CD4-positive, alpha-beta T cell (primary cell): ENCODE results near the gene PNLIPRP2. TPM values are rescaled to one million over a fixed set of nuclear protein-coding genes. Genes with fewer than 3 reads are reported as not detected.

Experiments
- ATAC-seq: fragments of 200-7000 bp; cut with Tn5 transposase; one replicate; pipeline ENCODE4 v1.10.0; 2022; ENCODE audit warnings: mild to moderate bottlenecking; ENCODE audit not compliant: poor library complexity
- CTCF ChIA-PET: fragments of 350-600 bp; sonication (Branson Sonifier 250); formaldehyde crosslinking; loops from one replicate; lab custom pipeline; 2021; ENCODE audit warnings: antibody characterized with exemption, inconsistent platforms; lab: Charles Lee
- POLR2A ChIA-PET: fragments of 350-600 bp; sonication (Branson Sonifier 250); formaldehyde crosslinking; loops from one replicate; lab custom pipeline; 2021; ENCODE audit warnings: antibody characterized with exemption, inconsistent platforms; lab: Charles Lee
- DNase-seq, 14 experiments: peaks; one replicate each; pipeline ENCODE4 v3.0.0-alpha.2; 2013 to 2020; ENCODE audit warnings: mixed read lengths in 2 of 14
- H3K27ac ChIP-seq, 2 donors: one replicate each; pipeline versions ENCODE4 v1.5.1 to v1.7.0; 2013; ENCODE audit warnings: low read length in 2 of 2, low read depth in 1 of 2, mild to moderate bottlenecking in 1 of 2
- H3K27me3 ChIP-seq, 2 experiments: 1 replicate in 1 of 2; 2 replicates in 1 of 2; pipeline versions ENCODE4 v1.6.1 to v1.7.0; 2013; ENCODE audit warnings: low read length in 2 of 2, control low read depth in 1 of 2, mild to moderate bottlenecking in 1 of 2, moderate library complexity in 1 of 2; ENCODE audit not compliant: insufficient read depth in 2 of 2, control insufficient read depth in 1 of 2
- H3K36me3 ChIP-seq: one replicate; pipeline ENCODE4 v1.6.1; 2013; ENCODE audit warnings: low read length, control low read depth; ENCODE audit not compliant: insufficient read depth
- H3K4me1 ChIP-seq: one replicate; pipeline ENCODE4 v1.6.1; 2013; ENCODE audit warnings: low read length, control low read depth; ENCODE audit not compliant: insufficient read depth
- H3K4me3 ChIP-seq: one replicate; pipeline ENCODE4 v1.5.1; 2013; ENCODE audit warnings: mild to moderate bottlenecking, low read length, moderate library complexity
- H3K9me3 ChIP-seq, 2 experiments: 1 replicate in 1 of 2; 2 replicates in 1 of 2; pipeline versions ENCODE4 v1.6.1 to v1.7.0; 2013; ENCODE audit warnings: low read length in 2 of 2, mild to moderate bottlenecking in 2 of 2, control low read depth in 1 of 2, moderate library complexity in 1 of 2; ENCODE audit not compliant: control insufficient read depth in 1 of 2, insufficient read depth in 1 of 2
- H3K27ac Mint-ChIP-seq: one replicate; pipeline ENCODE4 v1.8.0; 2020; ENCODE audit warnings: mixed read lengths
- H3K27me3 Mint-ChIP-seq: one replicate; pipeline ENCODE4 v1.8.0; 2021; ENCODE audit warnings: mixed read lengths
- H3K36me3 Mint-ChIP-seq: one replicate; pipeline ENCODE4 v1.8.0; 2021; ENCODE audit warnings: low read depth, mixed read lengths
- H3K4me1 Mint-ChIP-seq: one replicate; pipeline ENCODE4 v1.8.0; 2021; ENCODE audit warnings: low read depth, mixed read lengths
- H3K4me3 Mint-ChIP-seq: one replicate; pipeline ENCODE4 v1.8.0; 2020; ENCODE audit warnings: mild to moderate bottlenecking, mixed read lengths
- H3K9me3 Mint-ChIP-seq: one replicate; pipeline ENCODE4 v1.8.0; 2020; ENCODE audit warnings: mixed read lengths
- CTCF ChIP-seq: fragments of 200-600 bp; IDR thresholded peaks from one replicate; pipeline ENCODE4 v1.8.0; 2022; ENCODE audit warnings: antibody characterized with exemption, mild to moderate bottlenecking
- intact Hi-C, 2 experiments: fragments of 100-400 bp; cut with DNase I in 1 of 2; cut with micrococcal nuclease in 1 of 2; formaldehyde crosslinking; loops; one replicate each; pipeline versions ENCODE4 v1.15.1 to v1.9.0; 2023 to 2025; cut with DNase I, micrococcal nuclease
- polyA plus RNA-seq, 2 donors: library from polyadenylated mRNA; unstranded; fragments of 120-200 nt; gene quantifications; one replicate each; pipeline ENCODE4 v1.2.1, GENCODE V29; 2013
- total RNA-seq, 174 experiments: library from RNA in 2 of 174; stranded (reverse) in 2 of 174; gene quantifications; one replicate each; pipeline ENCODE4 v1.2.3 and lab custom pipeline; 2021 to 2026

The PNLIPRP2 gene
- total RNA-seq (not detected), total RNA-seq (lab: John Stamatoyannopoulos, UW) (0 to 0.11 (median 0) reads per million in 172 experiments)
- not detected for polyA plus RNA-seq (2013, experiment 1 of 2)
- not detected for polyA plus RNA-seq (2013, experiment 2 of 2)

DNA sequence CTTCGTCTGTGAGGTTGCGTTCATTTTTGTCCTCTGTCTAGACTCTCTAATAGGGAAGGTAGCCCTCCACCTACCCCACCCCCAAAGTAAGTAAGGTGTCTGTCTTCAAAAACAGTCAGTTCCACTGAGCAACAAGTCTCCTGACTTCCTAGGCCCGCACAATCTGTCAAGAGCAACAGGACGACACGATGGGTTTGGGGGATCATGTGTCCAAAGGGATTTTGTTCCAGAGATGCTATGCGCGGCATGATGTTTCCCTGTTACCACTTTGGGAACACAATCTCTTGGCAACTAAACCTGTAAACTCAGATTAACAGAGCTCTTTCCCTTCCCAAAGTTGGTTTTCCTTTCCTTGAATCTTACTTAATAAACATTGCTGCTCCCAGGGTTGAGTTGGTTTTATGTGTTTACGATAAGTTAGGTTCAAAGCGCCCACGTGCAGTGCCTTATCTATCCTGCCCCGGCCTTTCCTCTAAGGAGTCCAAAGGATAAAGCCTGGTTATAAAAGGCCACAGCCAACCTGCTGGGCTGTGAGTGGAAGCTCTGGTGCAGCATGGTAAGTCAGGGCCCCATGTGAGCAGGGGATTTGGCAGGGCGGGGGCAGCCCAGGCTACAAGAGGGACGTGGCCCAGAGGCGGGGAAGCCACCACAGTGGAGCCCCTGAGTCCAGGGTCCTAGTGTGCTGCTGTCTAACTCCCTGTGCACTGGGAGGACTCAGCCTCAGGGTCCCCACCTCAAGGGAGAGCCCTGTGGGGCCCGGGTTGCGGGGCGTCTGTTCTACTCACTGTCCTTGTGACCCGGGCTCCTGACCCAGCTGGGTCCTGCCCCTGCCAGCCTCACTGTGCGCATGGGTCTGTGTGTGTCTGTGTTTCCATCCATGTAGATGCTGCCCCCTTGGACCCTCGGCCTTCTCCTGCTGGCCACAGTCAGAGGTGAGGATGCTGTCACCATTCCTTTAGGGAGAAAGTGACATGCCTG is at the start of gene PNLIPRP2:
TSS of gene PNLIPRP2 (plus strand) at position 531 of the 978 bp plus-strand sequence.
- ATAC-seq = no peak
- peaks cover 0 to 3% of the 10 kb centered on the region in 2 experiments for H3K27me3 ChIP-seq
- H3K9me3 ChIP-seq = no peaks in the 10 kb centered on the region
- Mint-ChIP-seq H3K9me3 (no peaks in the 10 kb centered on the region), H3K27ac (no peak within 1 kb of the TSS), H3K4me3 (no peak within 1 kb of the TSS), H3K27me3 (peaks cover 51% of the 10 kb centered on the region), H3K36me3 (no peaks in the 10 kb centered on the region), H3K4me1 (no peaks in the 10 kb centered on the region)
- intact Hi-C loops = loop anchor here in 1 of 2 experiments (10.0 kb wide), 1 partner anchor 1536 kb away; no protein-coding TSS in a partner anchor
- no peaks in the 10 kb centered on the region for H3K36me3 ChIP-seq
- TF ChIP-seq CTCF = no peak
- CTCF ChIA-PET = no interaction called here
- H3K4me3 ChIP-seq = no peak within 1 kb of the TSS
- POLR2A ChIA-PET = no interaction called here
- no peak within 1 kb of the TSS for H3K27ac ChIP-seq
- no peak for DNase-seq
- H3K4me1 ChIP-seq = no peaks in the 10 kb centered on the region

DNA sequence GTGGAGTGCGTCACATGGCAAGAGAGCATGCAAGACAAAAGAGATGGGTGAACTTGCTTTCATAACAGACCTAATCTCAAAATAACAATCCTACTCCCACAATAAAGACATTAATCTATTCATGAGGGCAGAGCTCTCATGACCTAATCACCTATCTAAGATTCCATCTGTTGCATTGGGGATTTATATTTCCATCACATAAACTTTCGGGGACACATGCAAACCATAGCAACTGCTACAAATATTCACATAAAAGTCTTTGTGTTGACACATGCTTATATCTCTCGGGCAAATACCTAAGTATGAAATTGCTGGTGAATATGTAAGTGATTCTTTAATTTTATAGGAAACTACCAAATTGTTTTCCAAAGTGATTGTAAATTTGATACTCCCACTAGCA is 46.0 kb upstream of the PNLIPRP2 start:
- no peak overlapping the region for H3K27ac Mint-ChIP-seq
- CTCF ChIA-PET = no interaction called here
- no peak for TF ChIP-seq CTCF
- H3K4me1 Mint-ChIP-seq = no peaks in the 10 kb centered on the region
- POLR2A ChIA-PET = no interaction called here
- H3K4me3 ChIP-seq = no peak overlapping the region
- no peaks in the 10 kb centered on the region for H3K36me3 Mint-ChIP-seq
- peaks cover 2% of the 10 kb centered on the region for H3K9me3 Mint-ChIP-seq
- H3K27me3 Mint-ChIP-seq = peaks cover 5% of the 10 kb centered on the region
- no peaks in the 10 kb centered on the region for H3K27me3 ChIP-seq
- H3K27ac ChIP-seq = no peak overlapping the region
- no peak for DNase-seq
- H3K9me3 ChIP-seq = no peaks in the 10 kb centered on the region
- intact Hi-C loops = no loop called here
- no peaks in the 10 kb centered on the region for H3K4me1 ChIP-seq
- no peaks in the 10 kb centered on the region for H3K36me3 ChIP-seq
- no peak overlapping the region for H3K4me3 Mint-ChIP-seq
- no peak for ATAC-seq

DNA sequence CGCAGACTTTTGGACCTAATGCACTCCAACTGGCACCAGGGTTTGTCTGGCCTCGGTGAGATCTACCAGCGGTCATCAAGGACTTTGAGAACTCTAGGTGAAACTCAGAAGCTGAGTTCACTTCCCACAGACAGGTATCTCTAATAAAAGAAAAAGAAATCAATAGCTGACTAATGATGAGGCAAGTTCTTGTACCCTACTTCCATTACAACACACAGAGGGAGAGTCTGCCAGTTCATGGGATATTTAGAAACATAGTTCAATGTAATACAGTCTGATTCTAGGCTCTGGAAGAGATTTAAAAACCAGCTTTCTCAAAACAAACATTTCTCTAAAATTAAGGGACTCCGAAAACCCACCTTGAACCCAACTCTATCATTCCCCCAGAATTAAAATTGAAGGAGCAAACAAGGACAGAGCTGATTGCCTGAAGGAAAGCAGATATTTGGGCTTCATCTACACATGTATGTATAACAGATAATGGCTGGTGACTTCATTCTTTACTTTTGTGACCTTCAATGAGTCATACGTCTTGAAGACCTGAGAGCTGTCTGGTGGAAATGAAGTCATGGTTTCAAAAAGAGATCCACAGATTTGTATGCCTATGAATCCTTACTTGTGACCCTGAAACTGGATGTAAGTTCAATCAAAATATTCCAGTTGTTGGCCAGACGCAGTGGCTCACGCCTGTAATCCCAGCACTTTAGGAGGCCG is 32.7 kb upstream of the PNLIPRP2 start:
- H3K4me3 Mint-ChIP-seq = no peak overlapping the region
- no peaks in the 10 kb centered on the region for H3K36me3 Mint-ChIP-seq
- DNase-seq (no peak), ATAC-seq (no peak)
- Histone ChIP-seq H3K36me3 (no peaks in the 10 kb centered on the region), H3K9me3 (peaks cover 0 to 5% of the 10 kb centered on the region in 2 experiments), H3K27ac (no peak overlapping the region), H3K4me3 (no peak overlapping the region), H3K4me1 (no peaks in the 10 kb centered on the region), H3K27me3 (peaks cover 0 to 2% of the 10 kb centered on the region in 2 experiments)
- H3K9me3 Mint-ChIP-seq = no peaks in the 10 kb centered on the region
- TF ChIP-seq CTCF = no peak
- H3K4me1 Mint-ChIP-seq = no peaks in the 10 kb centered on the region
- H3K27me3 Mint-ChIP-seq = peaks cover 7% of the 10 kb centered on the region
- POLR2A ChIA-PET = no interaction called here
- intact Hi-C loops = no loop called here
- no peak overlapping the region for H3K27ac Mint-ChIP-seq
- CTCF ChIA-PET = no interaction called here
